Nephron progenitor cell (in vitro differentiated cells): ENCODE results near the gene RPS15.

Source experiments
- DNase-seq: peaks from one replicate; pipeline ENCODE4 v3.0.0; 2021
- H3K27ac Mint-ChIP-seq: 2 replicates; pipeline ENCODE4 v1.8.0; 2021; ENCODE audit warnings: mild to moderate bottlenecking, moderate library complexity, mixed read lengths
- H3K27me3 Mint-ChIP-seq: 2 replicates; pipeline ENCODE4 v1.8.0; 2021; ENCODE audit warnings: mild to moderate bottlenecking, low read depth, mixed read lengths; ENCODE audit not compliant: poor library complexity
- H3K36me3 Mint-ChIP-seq: 2 replicates; pipeline ENCODE4 v1.8.0; 2021; ENCODE audit warnings: low read depth, mixed read lengths
- H3K4me1 Mint-ChIP-seq: 2 replicates; pipeline ENCODE4 v1.8.0; 2021; ENCODE audit warnings: mixed read lengths
- H3K4me3 Mint-ChIP-seq: 2 replicates; pipeline ENCODE4 v1.8.0; 2021; ENCODE audit warnings: mild to moderate bottlenecking, moderate library complexity, mixed read lengths
- H3K9me3 Mint-ChIP-seq: 2 replicates; pipeline ENCODE4 v1.8.0; 2021; ENCODE audit warnings: mild to moderate bottlenecking, moderate library complexity, mixed read lengths
- TF ChIP-seq, protein P1 (sequence below): fragments of 200-600 bp; sonication (generic); IDR thresholded peaks from 2 replicates; pipeline ENCODE4 v1.5.0; 2021; ENCODE audit warnings: antibody characterized with exemption

RPS15 gene

DNA sequence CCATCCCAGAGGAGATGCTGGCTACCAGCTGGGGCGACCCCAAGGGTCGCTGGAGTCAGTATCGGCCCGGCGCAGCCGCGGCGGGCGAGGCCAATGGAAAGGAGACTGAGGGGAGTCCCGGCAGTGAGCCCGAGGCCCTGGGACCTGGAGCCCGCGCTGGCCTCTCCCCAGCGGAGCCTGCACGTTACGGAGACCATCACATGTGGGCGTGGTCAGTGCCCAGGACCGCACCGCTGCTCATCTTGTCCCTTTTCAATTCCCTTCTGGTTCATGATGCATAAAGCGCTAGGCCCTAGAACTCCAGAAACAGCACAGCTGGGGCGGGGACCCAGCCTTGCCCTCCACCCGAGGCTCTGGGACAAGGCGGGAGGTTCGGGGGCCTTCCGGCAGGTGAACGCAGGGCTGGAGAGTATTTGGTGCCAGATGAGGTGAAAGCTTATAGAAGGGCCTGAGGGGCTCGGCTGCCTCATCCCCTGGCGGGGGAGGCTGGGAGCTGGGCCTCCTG, 32.9 kb downstream of the RPS15 start:
- H3K4me1 Mint-ChIP-seq = peaks cover 7% of the 10 kb centered on the region
- no peaks in the 10 kb centered on the region for H3K36me3 Mint-ChIP-seq
- peaks cover 74% of the 10 kb centered on the region for H3K27me3 Mint-ChIP-seq
- H3K9me3 Mint-ChIP-seq = no peaks in the 10 kb centered on the region
- H3K27ac Mint-ChIP-seq = no peak overlapping the region
- peak overlapping the region; percentile 58 for H3K4me3 Mint-ChIP-seq
- TF ChIP-seq, protein P1, sequence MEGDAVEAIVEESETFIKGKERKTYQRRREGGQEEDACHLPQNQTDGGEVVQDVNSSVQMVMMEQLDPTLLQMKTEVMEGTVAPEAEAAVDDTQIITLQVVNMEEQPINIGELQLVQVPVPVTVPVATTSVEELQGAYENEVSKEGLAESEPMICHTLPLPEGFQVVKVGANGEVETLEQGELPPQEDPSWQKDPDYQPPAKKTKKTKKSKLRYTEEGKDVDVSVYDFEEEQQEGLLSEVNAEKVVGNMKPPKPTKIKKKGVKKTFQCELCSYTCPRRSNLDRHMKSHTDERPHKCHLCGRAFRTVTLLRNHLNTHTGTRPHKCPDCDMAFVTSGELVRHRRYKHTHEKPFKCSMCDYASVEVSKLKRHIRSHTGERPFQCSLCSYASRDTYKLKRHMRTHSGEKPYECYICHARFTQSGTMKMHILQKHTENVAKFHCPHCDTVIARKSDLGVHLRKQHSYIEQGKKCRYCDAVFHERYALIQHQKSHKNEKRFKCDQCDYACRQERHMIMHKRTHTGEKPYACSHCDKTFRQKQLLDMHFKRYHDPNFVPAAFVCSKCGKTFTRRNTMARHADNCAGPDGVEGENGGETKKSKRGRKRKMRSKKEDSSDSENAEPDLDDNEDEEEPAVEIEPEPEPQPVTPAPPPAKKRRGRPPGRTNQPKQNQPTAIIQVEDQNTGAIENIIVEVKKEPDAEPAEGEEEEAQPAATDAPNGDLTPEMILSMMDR = no peak
- peak; percentile 61 for DNase-seq

DNA sequence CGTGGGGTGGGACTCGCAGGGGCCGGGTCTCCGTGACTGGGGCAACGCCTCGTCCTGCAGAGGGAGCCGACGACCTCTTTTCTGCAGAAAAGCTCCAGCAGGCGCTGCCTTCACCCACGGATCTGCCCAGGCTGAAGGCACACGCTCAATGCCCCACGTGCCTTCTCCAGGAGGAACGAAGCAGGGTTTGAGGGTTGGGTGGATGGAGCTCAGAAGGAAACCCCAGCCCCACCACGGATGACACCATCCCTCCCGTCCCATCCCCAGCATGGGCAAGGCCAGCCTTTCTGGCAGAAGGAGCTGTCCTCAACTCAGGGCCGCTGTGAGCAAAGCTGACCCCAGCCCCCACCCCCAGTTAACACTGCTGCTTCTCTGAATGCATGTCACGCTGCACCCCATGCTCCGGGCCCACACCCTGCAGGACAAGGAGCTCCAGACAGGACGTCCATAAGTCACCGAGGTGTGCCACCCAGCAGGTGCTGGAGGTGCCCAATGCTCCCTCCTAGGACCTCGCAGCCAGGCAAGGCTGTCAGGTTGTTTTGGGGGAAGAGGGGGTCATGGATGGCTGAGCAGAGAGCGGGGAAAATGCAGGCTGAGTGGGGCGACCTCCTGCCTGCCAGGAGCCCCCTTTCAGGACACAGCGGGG, 33.4 kb downstream of the RPS15 start:
- TF ChIP-seq, protein P1 = no peak
- H3K4me1 Mint-ChIP-seq = peaks cover 7% of the 10 kb centered on the region
- no peak overlapping the region for H3K27ac Mint-ChIP-seq
- no peaks in the 10 kb centered on the region for H3K9me3 Mint-ChIP-seq
- H3K36me3 Mint-ChIP-seq = no peaks in the 10 kb centered on the region
- H3K27me3 Mint-ChIP-seq = peaks cover 68% of the 10 kb centered on the region
- no peak for DNase-seq
- H3K4me3 Mint-ChIP-seq = no peak overlapping the region

DNA sequence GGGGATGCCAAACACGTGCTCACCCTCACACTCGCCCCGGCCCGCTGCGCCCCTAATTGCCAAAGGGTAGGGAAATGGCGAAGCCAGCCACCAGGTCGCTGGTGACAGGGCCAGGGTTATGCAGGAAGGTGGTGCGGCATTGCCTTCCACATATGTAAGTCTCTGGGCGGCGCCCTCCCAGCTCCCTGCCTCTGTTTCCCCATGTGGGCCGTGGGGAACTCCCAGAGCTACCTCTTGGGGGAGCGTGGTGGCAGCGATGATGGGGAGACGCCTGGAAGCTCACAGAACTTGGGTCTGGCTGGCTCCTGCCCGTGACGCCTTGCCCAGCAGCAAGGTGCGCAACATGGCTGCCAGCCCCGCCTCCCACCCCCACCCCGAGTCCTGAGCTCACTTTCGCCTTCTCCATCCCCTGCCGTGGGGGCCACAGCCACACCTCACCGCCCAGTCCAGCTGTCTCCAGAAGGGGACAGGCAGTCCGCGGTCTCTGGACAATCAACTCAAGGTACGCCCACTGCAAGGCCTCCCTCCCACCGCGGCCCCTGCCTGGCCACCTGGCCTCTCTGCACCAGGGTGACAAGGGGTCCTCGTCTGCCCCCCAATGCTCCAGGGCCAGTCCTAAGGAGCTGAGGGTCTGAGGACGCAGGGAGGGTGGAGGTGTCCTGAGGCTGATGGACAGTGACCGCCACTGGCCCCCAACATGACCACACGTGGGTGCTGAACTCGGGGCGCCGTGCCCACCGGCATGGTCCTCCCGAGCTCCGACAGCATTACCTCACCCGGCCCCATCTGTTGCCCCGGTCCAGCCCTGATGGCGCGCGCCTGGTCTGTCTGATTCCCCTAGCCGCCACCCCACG, 34.3 kb downstream of the RPS15 start:
- peaks cover 10% of the 10 kb centered on the region for H3K4me1 Mint-ChIP-seq
- peaks cover 4% of the 10 kb centered on the region for H3K36me3 Mint-ChIP-seq
- no peak overlapping the region for H3K4me3 Mint-ChIP-seq
- TF ChIP-seq, protein P1 = no peak
- no peaks in the 10 kb centered on the region for H3K9me3 Mint-ChIP-seq
- H3K27ac Mint-ChIP-seq = no peak overlapping the region
- H3K27me3 Mint-ChIP-seq = peaks cover 60% of the 10 kb centered on the region
- DNase-seq = no peak

DNA sequence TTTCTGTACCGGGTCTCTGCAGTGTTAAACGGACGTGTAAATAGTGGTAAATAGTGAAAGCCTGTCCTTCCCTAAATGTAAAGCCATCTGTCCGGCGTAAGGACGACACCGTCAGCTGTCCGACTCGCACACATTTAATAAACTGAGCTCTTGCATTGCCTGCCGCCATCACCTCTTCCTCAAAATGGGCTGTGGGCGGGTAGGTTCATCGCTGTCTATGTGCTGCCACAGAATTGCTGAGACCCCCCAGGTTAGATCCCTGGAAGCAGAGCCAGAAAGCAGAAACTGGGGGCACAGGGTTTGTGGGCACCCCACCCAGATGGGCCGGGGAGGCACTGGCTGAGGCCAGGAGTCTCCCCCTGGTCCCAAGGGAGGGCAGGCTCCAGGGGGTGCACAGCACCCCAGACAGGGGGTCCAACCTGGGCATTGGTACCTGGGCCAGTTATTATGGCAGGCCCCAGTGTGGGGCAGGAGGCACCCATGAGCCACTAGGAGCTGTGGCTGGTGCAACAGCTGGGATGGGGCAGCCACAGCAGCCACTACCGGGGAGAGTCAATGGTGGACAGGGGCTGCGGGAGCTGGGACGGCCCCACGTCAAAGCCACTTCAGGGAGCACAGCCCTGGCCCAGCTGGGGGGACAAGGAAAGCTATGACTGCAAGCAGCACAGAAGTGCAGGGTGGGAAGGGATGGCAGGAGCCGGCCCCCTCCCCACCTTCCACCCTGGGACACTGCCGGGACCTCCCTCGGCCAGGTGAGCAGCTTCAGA, 35.1 kb downstream of the RPS15 start:
- no peaks in the 10 kb centered on the region for H3K9me3 Mint-ChIP-seq
- H3K4me1 Mint-ChIP-seq = peaks cover 17% of the 10 kb centered on the region
- H3K27me3 Mint-ChIP-seq = peaks cover 53% of the 10 kb centered on the region
- peaks cover 5% of the 10 kb centered on the region for H3K36me3 Mint-ChIP-seq
- H3K4me3 Mint-ChIP-seq = no peak overlapping the region
- TF ChIP-seq, protein P1 = no peak
- no peak for DNase-seq
- H3K27ac Mint-ChIP-seq = no peak overlapping the region

DNA sequence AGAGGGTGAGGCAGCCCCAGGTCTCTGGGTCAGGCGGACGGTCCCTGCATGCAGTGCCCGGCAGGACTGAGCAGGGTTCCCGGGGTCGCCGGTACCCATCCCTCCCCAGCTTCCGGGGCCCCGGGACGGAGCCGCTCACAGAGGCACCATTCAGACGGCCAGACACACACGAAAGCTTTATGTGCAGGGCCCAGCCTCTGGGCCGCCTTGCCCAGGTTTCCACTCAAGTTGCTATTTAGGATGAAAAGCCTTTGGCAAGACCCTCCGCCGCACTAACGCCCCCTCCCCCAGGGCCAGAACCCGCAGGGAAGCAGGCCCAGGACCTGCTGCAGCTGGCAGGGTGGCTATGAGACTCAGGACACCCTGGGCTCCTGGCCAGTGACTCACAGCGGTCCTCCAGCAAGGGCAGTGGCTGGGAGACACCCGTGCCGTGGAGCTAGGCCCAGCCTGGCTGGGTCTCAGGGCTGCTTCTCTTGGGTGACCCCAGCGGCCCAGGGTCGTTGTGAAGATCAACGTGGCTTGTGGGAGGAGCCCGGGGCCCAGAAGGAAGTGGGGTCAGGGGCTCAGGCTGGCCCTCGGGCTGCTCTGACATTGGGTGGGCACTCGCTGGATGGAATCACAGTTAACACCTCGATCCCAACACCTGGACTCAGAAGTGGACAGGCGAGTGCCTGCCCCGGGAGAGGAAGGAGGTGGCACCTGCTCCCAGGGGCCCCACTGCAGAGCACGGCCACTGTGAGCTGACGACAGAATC, 36.0 kb downstream of the RPS15 start:
- Mint-ChIP-seq H3K9me3 (no peaks in the 10 kb centered on the region), H3K36me3 (peaks cover 5% of the 10 kb centered on the region)
- DNase-seq = no peak

More for the DNA sequence above, 36.0 kb downstream of the RPS15 start:
- Mint-ChIP-seq H3K27ac (no peak overlapping the region), H3K4me3 (no peak overlapping the region), H3K4me1 (peaks cover 23% of the 10 kb centered on the region), H3K27me3 (peaks cover 45% of the 10 kb centered on the region)
- TF ChIP-seq, protein P1 = no peak
